CD4-positive, alpha-beta T cell treated with Interleukin-6 for 4 hours (primary cell): ENCODE data around the gene AKR1E2.
A peak's percentile ranks its signal among the peaks of the same experiment; 100 is the strongest.

Experiments
- DNase-seq: peaks from one replicate; pipeline ENCODE4 v3.0.0-alpha.2; 2020; ENCODE audit warnings: mixed read lengths

Gene AKR1E2

DNA sequence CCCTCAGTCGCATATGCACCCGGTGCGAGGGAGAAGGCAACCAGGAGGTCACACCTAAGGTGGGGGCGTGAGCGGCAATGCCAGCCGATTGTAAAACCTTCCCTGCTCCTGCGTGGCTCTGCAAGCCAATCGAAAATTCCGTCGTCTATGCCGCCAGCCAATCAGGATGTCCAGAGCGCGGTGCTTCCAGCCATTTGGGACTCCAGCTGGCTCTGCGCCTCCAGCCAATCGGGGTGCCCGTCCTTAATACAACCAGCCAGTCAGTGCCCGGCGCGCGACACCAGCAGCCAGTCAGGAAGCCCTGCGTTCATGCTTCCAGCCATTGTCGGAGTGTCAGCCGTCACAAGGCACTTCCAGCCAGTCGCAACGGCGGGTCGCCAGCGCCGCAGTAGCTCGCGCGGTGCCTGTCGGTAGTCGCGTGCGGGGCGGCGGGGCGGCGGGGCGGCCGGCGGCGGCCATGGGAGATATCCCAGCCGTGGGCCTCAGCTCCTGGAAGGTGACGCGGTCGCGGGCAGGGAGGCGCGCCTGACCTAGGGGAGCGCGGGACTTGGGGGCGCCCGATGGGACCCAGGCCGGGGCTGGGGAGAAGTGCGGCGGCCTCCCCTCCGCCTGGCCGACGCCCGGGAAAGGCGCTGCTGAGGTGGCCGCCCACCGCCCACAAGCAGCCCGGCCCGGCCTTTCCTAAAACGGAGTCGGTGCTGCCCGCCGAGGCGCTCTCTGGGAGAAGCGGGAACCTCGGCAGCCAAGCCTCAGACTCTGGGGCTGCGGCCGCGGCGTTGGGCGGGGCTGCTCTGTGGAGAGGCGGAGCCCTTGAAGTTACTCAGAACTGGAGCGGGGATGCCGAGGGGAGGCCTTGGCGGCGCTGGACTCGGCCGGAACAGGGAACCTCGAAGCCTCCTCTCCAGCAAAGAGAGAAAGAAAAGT lies at the start of gene AKR1E2:
Gene AKR1E2 (plus strand): TSS at position 340 of the 924 bp plus-strand sequence. CDS start 118 bp downstream, at position 458.
- DNase-seq = peak; percentile 82

DNA sequence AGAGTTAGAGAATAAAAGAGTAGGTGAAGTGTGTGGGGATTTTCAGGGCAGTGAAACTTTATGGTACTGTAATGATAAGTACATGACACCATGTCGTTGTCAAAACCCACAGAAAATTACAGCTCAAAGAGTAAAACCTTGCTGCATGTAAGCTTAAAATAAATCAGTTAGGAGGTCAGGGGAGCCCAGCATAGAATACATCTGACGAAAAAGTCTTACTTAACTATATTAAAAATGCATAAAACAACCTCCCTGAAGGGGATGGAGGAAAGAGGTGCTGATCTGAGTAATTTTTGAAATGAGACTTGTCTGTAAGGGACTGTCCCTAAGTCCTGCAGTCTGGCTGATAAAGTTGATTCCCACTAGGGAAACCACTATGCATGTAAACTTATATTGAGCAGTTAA lies 49.8 kb upstream of the AKR1E2 start:
- DNase-seq = no peak

DNA sequence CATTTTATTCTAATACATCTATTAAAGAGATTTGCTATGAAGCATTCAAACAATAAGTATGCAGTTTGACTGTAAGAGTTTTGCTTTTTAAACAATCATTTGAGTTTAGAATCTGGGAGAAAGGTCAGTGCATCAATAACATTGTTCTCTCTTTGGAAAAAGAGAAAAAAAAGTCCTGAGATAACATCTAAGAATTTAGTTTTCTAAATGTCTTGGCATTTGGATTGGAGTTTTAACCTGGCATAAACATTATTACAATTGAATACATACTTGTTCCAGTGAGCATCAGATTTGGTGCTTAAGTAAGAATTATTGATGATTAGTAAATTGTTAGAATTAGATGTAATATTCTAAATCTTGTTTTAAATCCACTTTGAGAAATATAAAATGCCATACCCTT lies 47.2 kb upstream of the AKR1E2 start:
- no peak for DNase-seq

DNA sequence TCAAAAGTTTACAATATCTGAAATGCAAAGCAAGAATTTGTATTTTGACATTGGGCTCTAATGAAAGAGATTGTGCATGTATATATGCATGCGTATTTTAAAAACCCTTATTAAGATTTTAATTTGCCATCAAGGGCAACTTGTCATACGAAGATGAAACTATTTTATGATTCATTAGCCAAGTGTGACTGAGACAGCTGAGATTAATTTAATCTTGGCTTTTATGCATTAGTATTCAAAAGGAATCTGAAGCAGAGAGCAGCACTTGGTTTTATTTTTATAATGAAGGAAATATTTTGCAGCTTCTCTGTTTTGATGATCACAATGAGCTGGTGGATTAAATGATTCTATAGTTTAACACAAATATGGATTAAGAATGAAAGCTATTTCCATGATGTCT lies 45.9 kb upstream of the AKR1E2 start:
- no peak for DNase-seq

DNA sequence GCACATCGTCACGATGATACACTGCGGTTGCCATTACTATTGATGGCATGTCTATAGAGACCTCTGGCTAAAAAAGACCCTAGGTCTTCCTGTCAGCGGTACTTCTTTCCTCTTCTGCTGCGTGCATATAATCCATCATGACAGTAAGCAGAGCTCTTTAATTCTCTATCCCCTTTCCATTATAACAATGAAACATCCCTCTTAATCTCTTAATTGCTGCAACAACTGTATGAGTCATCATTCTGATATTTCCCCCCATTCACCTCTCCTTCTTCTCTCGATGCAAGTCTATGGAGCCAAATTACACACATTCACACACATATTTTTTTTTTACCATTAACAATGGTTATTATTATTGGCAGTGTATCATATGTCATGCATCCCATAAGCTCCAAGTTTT lies 45.2 kb upstream of the AKR1E2 start:
- no peak for DNase-seq

DNA sequence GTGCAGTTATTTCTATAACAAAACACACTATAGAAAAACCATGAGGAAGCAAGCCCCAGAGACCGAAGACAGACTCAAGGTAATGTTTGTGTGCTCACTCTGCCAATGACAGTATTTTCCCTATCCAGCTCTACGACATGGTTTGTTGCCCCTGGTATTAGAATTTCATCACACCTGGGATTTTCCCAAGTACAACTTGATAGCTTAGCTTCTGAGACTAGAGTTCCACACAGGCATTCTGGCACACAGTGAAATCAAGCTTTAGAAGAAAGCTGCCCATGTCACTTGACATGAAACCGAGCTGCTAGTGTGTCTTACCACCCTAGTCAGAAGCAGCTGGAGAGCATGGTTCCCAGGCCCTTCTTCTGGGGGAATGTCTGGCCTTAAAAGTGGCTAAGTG lies 44.1 kb upstream of the AKR1E2 start:
- DNase-seq = no peak

DNA sequence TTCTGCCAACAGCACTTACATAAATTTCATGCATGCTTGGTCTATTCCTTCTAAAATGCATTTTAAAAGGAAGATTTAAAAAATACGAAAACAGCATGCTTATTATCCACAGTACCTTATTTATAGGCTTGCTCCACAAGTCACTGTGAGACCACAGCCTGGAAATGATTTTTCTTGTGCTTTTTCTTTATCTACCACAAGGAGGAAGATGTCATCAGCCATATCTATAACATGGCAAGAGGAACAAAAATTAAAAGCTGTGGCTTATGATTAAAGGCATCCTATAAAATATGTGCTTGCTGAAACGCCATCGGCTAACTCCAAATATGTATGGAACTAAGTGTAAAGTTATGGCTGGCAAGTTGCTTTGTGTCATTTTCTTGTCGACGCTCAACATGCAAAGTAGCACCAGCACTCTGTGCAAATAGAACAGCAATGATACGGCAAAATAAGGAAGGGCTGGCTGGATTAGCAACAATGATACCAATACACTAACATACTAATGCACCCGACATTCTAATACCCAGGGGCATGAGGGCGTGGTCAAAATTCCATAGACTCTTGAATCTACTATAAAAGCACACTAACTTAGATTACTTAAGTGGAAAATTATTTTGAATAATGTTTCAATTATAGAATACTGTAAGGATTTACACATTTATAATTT lies 41.2 kb upstream of the AKR1E2 start:
- no peak for DNase-seq

DNA sequence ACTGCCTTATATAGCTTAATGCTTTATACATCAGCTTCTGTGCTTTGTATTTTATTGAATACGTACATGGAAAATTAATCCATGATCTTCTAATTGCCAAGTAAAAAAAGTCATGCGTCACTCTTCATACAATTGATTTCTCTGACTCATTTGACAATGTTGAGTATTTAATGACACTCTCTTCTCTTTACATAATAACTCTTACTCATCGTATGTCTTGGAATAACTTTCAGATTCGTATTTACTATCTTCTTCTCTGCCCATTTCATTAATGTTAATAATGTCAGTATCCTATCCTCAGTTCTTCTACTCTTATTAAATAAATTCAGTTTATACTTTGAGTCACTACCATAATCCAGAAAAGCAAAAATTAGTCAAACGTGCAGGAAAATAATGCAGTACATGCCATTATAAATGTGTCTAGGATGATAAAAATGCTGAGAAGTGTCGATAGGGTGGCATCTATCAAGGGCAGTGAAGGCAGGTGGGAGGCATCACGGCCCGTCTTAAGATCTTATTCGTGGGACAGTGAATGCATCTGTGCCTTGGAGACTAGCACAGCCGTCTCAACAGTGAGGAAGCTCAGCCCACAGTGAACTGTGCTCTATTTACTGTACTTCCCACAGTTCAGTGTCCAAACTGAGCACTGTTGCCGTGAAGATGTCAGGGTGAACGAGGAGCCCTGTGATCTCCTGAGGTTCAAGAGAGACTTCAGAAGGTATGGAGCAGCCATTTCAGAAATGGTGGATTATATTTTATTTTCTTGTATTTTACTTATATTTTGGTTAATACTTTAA lies 39.8 kb upstream of the AKR1E2 start:
- DNase-seq = no peak

DNA sequence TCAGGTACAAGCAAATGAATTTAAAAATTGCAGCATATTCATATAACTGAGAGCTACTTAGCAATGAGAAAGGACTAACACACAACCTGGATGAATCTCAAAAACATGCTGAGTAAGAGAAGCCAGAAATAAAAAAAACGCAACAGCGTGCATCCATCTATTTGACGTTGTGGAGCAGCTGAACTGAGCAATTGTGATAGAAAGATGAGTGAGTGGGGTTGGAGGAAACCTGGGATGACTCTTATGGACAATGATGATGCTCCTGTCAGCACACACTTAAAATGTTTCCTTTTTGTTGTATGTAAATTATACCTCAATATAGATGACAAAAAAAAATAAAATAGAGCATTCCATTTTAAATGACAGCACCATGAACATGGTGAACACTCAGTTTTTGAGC lies 36.0 kb upstream of the AKR1E2 start:
- no peak for DNase-seq

DNA sequence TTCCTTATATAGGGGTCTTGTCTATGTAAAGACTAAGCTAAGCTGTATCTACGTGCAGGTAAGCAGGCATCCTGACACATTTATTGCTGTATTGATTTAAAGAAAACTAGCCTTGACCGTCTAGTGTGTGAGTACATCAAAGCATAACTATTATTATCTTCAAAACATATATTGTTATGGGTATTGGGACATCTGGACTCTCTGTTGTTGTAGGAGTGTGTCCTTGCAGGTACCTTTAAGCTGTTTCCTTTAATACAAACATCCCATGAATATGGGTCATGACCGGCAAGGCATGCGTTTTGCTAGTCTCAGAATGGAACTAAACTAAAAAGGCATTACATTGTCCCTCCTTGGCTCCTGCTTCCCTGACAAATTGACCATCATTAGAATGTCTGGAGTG lies 35.1 kb upstream of the AKR1E2 start:
- DNase-seq = no peak

DNA sequence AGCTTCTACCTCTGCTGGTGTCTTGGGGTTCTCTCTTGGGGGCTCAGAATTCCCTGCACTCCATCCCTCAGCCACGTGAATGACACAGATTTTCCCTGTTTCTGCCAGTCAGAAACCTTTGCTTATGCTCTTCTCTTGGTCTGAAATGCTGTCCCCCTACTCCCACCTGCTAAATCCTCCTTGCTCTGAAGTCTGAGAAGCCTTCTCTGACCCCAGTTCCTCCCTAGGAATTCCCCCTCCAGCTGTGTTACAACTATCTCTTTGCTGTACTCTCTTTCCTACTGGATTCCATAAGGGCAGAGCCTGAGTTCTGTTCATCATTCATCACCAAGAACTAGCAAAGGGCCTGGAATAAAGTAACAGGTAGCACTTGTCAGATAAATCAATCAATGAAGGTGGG lies 33.6 kb upstream of the AKR1E2 start:
- DNase-seq = no peak

DNA sequence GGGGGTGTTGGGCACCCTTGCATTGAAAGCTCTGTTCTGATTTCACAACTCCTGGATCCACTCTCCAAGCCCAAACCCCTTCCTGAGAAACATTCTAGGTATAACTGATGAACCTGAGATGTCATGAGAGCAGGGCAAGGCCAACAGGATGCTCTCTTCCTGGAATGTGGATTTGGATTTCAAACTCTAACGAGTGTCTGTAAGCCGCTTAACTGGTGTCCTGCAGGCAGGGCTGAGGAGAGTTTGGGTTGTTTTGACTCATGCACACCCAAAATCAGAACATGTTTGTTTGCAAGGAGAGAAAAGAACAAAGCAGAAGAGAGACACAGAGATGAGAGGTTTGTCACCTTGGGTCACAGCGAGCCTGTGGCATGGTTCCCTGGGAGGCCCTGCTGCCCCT lies 24.6 kb upstream of the AKR1E2 start:
- no peak for DNase-seq

DNA sequence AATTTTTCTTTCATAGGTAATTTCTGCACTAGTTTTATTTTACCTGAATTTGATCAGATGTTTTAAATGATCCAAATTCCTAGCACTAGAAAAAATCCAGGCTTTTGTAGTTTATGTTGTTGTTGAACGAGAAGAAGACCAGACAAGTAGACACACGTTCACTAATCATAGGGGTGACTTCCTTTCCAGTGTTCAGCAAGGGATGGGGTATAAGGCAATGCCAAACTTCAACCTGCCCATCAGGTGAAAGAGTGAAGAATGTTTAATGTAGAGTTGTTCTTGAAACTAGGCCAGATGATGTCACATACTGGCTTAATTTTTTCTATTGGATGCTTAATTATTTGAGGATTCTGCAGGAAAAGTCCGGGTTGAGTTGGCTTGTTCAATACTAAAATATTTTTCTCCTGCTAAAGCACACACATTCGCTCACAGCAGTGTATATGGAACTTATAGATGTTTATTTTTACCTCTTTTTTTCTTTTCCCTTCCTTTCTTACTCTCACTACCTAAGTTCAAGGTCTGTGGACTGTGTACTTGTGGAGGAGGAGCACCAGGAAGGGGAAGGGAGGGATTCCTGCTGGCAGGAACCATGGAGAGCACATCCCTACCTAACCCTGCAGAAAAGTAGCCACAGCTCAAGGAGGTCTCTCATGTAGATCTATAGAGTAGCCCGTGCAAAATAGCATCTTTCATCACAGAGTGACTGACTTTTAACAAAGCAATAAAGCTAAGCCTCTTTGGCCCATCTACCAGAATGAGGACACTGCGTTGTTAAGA lies 23.1 kb upstream of the AKR1E2 start:
- DNase-seq = no peak

DNA sequence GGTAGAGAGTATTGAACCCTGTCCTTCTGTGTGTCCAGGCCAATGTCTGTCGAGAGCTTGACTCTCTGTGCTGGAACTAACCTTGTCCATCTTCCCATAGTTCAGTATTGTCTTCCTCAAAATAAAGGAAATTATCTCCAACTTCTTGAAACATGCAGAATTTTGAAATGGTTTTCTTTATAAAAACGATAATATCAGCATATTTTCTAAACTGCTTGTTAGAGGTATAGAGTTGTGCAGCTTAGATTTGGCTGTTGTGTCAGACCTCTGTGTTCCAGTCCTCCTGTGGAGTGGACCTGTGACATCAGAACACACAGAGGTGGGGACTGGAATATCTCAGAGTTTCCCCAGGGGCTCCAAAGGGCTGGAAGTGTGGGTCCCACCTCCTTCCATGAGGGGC lies 22.2 kb upstream of the AKR1E2 start:
- DNase-seq = no peak

DNA sequence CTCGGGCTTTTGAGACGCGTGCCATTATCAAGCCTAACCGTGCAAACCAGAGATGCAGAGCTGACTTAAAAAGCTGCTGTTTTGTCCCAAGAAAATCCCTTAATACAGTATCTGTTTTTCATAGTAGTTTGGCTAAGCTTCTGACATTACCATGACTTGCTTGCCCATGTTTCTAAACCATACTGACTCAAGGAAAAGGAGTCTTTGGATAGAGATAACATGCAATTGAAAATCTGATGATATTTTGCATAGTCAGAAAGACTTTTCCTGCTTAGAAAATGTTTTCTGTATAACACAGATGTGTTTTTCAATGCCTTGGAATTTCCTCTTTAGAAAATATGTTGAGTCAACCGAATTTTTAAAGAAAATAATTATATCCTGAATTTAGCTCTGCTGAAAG lies 21.5 kb upstream of the AKR1E2 start:
- DNase-seq = no peak

DNA sequence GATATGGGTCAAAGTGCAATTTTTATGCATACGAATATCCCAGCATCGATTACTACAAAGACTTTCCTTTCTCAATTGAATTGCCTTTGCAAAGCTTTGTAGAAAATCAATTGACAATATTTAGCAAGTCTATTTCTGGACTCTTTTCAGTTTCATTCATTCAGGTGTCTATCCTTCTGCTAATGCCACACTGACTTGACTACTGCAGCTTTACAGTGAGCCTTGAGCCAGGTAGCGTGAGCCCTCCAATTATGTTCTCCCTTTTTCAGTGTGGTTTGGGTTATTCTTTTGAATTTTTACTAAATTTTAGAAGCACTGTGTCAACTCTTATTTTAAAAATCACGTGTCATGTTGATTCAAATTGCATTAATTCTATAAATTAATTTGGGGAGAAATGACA lies 19.5 kb upstream of the AKR1E2 start:
- DNase-seq = no peak

DNA sequence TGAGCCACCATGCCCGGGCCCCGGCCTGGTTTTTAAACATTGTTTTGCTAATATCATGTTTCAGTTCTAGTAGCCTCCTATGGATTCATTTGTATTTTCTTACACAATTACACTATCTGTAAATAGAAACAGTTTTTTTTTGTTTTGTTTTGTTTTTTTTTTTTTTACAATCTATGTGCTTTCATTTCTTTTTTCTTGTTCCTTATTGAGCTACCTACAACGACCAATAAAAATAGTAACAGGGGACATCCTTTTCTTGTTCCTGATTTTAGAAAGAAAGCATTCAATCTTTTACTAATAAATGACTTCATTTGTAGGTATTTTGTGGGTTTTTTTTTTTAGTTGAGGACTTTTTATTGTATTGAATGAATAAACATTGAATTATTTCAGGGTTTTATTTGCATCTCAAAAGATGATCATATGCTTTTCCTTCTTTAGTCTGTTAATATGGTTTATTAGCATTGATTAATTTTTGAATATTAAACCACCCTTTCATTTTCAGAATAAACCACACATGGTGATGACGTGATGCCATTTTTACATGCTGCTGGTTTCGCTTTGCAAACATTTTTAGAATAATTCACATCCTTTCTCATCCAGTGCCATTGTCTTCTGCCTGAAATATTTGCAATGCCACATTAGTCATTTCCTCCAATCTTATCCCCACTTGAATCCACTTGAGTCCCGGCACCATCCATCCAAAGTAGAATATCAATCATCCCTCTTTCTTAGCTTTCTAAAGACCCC lies 18.1 kb upstream of the AKR1E2 start:
- DNase-seq = no peak

DNA sequence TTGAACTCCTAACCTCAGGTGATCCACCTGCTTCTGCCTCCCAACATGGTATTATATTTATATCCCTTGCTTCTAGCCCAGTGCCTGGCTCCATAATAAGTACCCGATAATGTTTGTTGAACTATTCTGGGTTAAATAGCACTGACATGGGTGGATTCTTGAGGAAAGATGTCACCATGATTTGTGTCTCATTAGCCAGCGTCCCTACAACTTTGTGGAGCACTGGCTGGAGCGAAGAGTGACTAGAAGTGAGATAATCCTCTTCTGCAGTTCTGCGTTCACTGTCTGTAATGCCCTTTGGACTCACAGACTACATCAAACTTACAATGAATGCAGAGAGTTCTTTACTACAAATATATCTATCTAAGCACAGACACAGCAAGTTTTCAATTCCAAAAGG lies 16.9 kb upstream of the AKR1E2 start:
- no peak for DNase-seq

DNA sequence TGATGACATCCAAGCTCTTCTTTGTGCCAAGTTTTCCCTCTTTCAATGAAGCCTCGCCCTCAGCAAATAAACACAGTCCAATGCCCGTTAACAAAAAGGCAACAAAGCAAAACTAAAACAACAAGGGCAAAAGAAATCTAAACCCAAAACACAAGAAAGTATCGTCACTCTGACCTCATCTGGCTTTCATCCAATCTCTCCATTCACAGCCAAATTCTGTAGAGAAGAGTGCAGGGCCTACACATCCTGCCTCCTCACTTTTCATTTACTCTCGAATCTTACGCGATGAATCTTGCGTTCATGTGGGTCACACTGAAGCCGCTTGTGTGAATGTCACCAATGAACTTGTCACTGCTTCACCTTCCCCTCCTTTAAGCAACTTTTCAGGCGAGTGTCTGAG lies 15.9 kb upstream of the AKR1E2 start:
- no peak for DNase-seq

DNA sequence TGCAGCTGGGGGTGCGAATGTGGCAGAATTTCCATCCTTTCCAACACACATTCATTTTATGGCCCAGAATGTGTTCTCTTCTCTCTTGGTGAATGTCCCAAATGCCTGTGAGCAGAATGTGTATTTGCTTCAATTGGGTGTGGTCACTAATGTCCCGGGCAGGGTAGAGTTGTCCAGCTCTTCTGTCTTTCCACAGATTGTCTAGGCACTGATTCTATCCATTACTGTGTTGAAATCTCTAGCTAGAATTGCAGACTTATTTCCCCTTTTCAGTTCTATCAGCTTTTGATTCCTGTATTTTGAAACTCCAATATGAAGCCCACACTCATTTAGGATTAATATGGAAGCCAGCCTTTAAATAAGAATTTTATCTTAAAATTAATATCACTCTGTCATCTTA lies 14.0 kb upstream of the AKR1E2 start:
- DNase-seq = no peak

DNA sequence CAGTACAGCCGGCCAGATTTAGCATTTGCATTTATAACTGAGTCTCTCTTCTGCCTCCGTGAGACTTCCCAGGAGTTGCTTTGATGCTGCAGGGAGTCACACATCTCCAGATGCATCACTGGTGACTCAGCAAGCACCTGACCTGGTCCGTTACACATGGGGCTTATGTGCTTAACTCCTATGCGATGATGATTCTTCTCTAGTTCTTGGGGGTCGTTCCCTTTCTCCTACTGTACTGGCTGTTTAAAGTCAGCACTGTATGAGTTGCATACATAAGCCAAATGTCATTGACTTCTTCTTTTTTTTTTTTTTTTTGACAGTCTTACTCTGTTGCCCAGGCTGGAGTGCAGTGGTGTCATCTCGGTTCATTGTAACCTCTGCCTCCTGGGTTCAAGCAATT lies 13.0 kb upstream of the AKR1E2 start:
- no peak for DNase-seq

DNA sequence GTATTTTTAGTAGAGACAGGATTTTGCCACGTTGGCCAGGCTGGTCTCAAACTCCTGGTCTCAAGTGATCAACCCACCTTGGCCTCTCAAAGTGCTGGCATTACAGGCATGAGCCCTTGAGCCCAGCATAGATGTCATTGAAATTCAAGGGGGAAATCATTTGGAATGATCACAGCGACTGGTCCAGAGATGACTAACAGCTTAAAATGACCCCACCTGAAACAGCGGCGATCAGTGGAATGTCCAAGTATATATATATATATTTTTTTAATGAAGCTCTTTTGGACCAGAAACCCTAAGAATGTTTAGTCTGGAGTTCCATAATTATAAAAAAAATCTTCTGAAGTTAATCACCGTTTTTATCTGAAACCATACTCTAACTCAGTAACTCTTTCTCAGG lies 12.5 kb upstream of the AKR1E2 start:
- no peak for DNase-seq
